ENCODE measurements around the gene ABCG8.

- TF ChIP-seq, protein P1, sequence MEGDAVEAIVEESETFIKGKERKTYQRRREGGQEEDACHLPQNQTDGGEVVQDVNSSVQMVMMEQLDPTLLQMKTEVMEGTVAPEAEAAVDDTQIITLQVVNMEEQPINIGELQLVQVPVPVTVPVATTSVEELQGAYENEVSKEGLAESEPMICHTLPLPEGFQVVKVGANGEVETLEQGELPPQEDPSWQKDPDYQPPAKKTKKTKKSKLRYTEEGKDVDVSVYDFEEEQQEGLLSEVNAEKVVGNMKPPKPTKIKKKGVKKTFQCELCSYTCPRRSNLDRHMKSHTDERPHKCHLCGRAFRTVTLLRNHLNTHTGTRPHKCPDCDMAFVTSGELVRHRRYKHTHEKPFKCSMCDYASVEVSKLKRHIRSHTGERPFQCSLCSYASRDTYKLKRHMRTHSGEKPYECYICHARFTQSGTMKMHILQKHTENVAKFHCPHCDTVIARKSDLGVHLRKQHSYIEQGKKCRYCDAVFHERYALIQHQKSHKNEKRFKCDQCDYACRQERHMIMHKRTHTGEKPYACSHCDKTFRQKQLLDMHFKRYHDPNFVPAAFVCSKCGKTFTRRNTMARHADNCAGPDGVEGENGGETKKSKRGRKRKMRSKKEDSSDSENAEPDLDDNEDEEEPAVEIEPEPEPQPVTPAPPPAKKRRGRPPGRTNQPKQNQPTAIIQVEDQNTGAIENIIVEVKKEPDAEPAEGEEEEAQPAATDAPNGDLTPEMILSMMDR (conservative IDR thresholded peaks at IDR 0.05; ENCODE audit: low read length), result no peak
- no peak for TF ChIP-seq EZH2phosphoT487 (IDR thresholded peaks at IDR 0.05; ENCODE audit: borderline replicate concordance)
Measured at GRCh38 chr2:43931293-43931692, 92.5 kb downstream of the ABCG8 start.

All from Loucy (cell line).